Endometrial microvascular endothelial cells (primary cell): ENCODE data around the gene PPM1D. TPM values are rescaled to one million over a fixed set of nuclear protein-coding genes. Genes with fewer than 3 reads are reported as not detected.
"Not testable (repeated sequence)": the region's sequence is repeated elsewhere in the genome, so short reads cannot be mapped to it uniquely, and the experiment has no call there.

Source experiments
- in situ Hi-C: cut with HindIII; loops from 2 replicates; pipeline ENCODE4 v1.10.0; 2017; ENCODE audit warnings: low sequenced_read_pairs, low pct_unique_long_range_greater_than_20kb; ENCODE audit errors: inconsistent ontology term
- total RNA-seq: library from RNA; depleted of rRNA; stranded (reverse); fragments of >200 nt; gene quantifications from one replicate; pipeline ENCODE4 v1.2.3, GENCODE V29; 2015; ENCODE audit errors: inconsistent ontology term

PPM1D gene
- 27.2 TPM for total RNA-seq

GRCh38 chr17:60599620-60600489 lies at the start of gene PPM1D:
TSS of gene PPM1D (plus strand) at chr17:60600193. CDS start at chr17:60600415, 222 bp downstream.
- in situ Hi-C loops: no loop called here

- in situ Hi-C loops: not testable (repeated sequence)
Observed at GRCh38 chr17:60552255-60552654, 47.7 kb upstream of the PPM1D start.

- in situ Hi-C loops: no loop called here
Observed at GRCh38 chr17:60554377-60554788, 45.6 kb upstream of the PPM1D start.

GRCh38 chr17:60555786-60556185 lies 44.2 kb upstream of the PPM1D start:
- in situ Hi-C loops: no loop called here

DNA sequence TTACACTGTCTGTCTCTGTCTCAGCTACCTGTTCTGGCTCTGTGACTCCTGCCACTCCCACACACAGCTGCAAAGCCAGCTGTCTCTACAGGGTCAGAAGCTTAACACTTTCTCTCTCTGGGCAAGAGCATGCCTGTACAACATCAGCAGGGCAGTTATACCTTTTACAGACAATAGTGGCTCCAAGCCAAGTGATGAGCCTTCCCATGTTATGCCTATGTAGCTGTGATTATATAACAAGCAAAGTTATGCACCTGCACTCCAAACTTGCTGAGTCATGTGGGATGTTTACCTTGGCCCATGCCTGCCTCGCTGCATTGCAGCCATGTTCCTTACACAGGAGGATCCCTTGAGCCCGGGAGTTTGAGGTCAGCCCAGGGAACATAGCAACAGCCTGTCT lies 42.2 kb upstream of the PPM1D start:
- in situ Hi-C loops: no loop called here

GRCh38 chr17:60559659-60559994 lies 40.4 kb upstream of the PPM1D start:
- in situ Hi-C loops: no loop called here

- in situ Hi-C loops: no loop called here
Observed at GRCh38 chr17:60559995-60560859, 39.8 kb upstream of the PPM1D start.

GRCh38 chr17:60560860-60561257 lies 39.1 kb upstream of the PPM1D start:
- in situ Hi-C loops: no loop called here

- in situ Hi-C loops: no loop called here
Observed at GRCh38 chr17:60562421-60562820, 37.6 kb upstream of the PPM1D start.

- in situ Hi-C loops: no loop called here
Observed at GRCh38 chr17:60563743-60564142, 36.2 kb upstream of the PPM1D start.

- in situ Hi-C loops: no loop called here
Observed at GRCh38 chr17:60565233-60565632, 34.8 kb upstream of the PPM1D start.

GRCh38 chr17:60573236-60574051 lies 26.5 kb upstream of the PPM1D start:
- in situ Hi-C loops: no loop called here

DNA sequence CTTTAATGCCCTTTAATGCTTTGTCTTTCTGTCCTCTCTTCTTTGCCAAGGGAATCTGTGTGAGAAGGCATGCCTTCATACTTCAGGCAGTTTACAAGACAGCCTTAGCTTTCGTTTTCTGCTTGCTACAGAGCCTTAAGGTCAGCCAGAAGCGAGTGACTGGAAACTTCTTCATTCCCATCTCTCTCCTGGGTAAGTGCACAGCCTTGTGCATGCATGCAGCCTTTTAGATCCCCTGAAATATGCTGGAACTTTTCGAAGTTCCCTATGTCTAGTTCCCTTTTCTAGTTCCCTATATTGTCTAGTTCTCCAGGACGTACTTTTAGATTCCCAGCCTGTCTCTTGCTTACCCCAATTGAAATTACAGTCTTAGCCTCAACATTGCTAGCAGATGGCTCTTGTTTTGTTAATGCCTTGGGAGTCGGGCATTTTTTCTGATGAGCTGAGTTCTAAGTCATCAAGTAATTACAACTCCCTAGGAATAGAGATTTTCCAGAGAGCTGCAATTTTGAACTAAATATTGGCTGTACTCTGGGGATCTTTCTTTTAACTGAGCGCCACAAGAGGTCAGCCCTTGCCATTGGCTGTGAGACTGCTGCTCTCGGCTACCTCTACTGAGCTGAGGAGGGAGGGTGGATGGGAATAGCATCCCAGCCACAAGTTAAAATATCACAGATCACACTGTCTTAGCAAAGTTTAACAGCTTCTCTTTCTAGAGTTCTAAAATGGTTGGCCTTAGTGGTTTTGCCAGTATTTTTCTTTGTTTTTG lies 22.7 kb upstream of the PPM1D start:
- in situ Hi-C loops: no loop called here

GRCh38 chr17:60579090-60579489 lies 20.9 kb upstream of the PPM1D start:
- in situ Hi-C loops: no loop called here

- in situ Hi-C loops: no loop called here
Observed at GRCh38 chr17:60579551-60579950, 20.4 kb upstream of the PPM1D start.

- in situ Hi-C loops: no loop called here
Observed at GRCh38 chr17:60583008-60583407, 17.0 kb upstream of the PPM1D start.

DNA sequence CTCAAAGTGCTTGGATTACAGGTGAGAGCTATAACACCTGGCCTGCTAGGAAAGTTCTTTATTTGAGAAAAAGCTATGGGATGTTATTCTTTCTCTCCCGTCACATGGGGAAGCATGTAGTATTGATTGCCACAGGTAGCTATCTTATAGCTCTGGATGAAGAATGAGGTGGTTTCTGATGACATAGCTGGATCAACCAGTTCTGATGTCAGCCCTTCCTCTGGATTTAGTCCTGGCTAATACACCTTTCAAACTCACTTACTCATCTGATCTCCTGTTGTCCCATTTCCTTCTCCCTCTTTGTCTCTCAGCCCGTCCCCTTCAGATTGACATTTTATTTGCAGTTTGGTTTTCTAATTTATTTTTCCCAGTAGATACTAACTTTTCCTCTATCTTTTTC lies 14.1 kb upstream of the PPM1D start:
- in situ Hi-C loops: no loop called here

DNA sequence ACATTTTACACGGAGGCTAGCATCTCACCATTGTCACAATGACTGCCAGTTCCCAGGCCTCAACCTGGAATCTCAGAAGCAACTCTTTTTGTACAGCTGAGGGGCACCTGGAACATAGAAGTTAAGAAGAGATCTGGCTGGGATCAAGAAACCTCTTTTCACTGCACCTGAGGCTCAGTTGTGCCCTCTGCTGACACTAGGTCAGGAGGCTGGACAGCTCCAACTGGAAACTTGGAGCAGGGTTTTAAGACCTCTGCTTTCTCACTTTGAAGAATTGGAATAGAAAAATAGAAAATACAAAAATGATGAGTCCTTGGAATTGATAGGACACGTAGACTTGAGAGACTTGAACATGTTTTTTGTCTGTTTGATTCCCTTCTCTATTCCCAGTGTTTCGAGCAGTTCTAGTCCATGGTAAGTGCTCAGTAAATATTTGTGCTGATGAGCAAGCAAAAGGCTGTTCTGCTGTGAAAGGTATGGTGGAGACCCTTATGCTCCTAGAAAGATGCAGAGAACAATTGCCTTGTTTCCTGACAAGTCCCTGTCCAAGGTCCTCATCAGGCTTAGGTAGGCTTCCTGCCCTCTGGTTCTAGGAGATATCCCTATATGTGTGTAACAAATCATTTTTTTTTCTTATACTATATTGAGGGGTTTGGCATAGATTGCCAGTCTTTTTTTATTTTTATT lies 13.6 kb upstream of the PPM1D start:
- in situ Hi-C loops: no loop called here
